ENCODE data around the gene SLC34A3.

DNA sequence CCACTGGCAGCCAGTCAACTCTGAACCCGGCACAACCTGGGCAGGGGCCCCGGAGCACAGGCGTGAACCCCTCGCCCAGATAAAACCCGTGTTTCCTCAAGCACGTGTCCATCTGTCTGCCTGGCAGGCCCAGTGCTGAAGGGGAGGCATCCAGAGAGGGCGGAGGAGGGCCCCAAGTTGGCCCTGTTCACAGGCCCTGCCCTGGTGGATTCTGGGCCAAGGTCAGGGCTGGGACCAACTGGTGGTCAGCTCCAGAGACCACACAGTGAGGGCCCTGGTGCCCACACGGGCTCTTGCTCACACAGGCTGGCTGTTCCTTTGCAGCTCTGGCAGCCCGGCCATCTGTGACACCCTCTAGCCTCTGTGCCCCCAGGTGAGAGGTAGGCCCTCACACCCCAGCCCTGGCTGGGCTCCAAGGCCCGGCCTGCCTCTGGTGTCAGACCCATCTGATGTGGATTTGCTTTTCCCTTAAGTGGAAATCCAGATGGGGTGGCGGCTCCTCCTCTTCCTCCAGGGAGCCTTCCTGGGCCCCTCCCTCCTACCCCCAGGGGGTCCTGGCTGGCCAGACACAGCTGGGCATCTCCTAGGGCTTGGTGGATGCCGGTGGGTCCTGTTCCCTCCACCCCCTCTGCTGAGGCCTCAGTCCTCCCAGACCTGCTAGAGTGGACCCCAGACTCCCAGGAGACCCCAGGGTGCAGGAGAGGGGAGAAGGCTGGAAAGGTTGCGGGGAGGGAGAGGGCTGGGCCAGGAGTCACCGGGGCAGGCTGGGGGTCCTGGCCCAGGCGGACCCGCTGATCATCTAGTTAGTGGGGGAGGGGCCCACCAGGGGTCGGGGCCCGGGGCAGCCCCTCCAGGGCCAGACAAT is 19.9 kb downstream of the SLC34A3 start:
- TF ChIP-seq EP300 (IDR thresholded peaks at IDR 0.05; ENCODE audit: borderline replicate concordance) (no peak), TAF1 (IDR thresholded peaks at IDR 0.05; ENCODE audit: low read depth) (no peak), MAX (IDR thresholded peaks at IDR 0.05) (no peak), TCF12 (IDR thresholded peaks at IDR 0.05; ENCODE audit: low read depth) (no peak), YY1 (IDR thresholded peaks at IDR 0.05; ENCODE audit: low read depth) (no peak), RAD21 (IDR thresholded peaks at IDR 0.05; ENCODE audit: low read depth) (no peak), CREB1 (IDR thresholded peaks at IDR 0.05; ENCODE audit: low read depth) (no peak), ZBTB7A (IDR thresholded peaks at IDR 0.05; ENCODE audit: low read depth) (no peak), EGR1 (IDR thresholded peaks at IDR 0.05) (no peak), CEBPB (IDR thresholded peaks at IDR 0.05) (no peak), FOXM1 (IDR thresholded peaks at IDR 0.05; ENCODE audit: borderline replicate concordance, low read depth) (no peak), TEAD4 (IDR thresholded peaks at IDR 0.05) (no peak)
- TF ChIP-seq, protein P1, sequence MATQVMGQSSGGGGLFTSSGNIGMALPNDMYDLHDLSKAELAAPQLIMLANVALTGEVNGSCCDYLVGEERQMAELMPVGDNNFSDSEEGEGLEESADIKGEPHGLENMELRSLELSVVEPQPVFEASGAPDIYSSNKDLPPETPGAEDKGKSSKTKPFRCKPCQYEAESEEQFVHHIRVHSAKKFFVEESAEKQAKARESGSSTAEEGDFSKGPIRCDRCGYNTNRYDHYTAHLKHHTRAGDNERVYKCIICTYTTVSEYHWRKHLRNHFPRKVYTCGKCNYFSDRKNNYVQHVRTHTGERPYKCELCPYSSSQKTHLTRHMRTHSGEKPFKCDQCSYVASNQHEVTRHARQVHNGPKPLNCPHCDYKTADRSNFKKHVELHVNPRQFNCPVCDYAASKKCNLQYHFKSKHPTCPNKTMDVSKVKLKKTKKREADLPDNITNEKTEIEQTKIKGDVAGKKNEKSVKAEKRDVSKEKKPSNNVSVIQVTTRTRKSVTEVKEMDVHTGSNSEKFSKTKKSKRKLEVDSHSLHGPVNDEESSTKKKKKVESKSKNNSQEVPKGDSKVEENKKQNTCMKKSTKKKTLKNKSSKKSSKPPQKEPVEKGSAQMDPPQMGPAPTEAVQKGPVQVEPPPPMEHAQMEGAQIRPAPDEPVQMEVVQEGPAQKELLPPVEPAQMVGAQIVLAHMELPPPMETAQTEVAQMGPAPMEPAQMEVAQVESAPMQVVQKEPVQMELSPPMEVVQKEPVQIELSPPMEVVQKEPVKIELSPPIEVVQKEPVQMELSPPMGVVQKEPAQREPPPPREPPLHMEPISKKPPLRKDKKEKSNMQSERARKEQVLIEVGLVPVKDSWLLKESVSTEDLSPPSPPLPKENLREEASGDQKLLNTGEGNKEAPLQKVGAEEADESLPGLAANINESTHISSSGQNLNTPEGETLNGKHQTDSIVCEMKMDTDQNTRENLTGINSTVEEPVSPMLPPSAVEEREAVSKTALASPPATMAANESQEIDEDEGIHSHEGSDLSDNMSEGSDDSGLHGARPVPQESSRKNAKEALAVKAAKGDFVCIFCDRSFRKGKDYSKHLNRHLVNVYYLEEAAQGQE (IDR thresholded peaks at IDR 0.05; ENCODE audit: low read depth) = no peak
- TF ChIP-seq, protein P2, sequence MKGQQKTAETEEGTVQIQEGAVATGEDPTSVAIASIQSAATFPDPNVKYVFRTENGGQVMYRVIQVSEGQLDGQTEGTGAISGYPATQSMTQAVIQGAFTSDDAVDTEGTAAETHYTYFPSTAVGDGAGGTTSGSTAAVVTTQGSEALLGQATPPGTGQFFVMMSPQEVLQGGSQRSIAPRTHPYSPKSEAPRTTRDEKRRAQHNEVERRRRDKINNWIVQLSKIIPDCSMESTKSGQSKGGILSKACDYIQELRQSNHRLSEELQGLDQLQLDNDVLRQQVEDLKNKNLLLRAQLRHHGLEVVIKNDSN (IDR thresholded peaks at IDR 0.05) = no peak
